Stimulated activated CD8-positive, alpha-beta memory T cell treated with anti-CD3 and anti-CD28 coated beads, Interleukin-15, amount 100 ng/mL, for 48 hours (primary cell): ENCODE results near the gene NELL1.

Experiments used
- DNase-seq, 2 donors: peaks; one replicate each; pipeline ENCODE4 v3.0.0-alpha.2; 2020; ENCODE audit warnings: low read depth in 2 of 2

The NELL1 gene

GRCh38 chr11:20668131-20668809 lies 1.1 kb upstream of the NELL1 start:
- no peak for DNase-seq

- DNase-seq = no peak
Measured at GRCh38 chr11:20669820-20670684, 666 bp downstream of the NELL1 start.

DNA sequence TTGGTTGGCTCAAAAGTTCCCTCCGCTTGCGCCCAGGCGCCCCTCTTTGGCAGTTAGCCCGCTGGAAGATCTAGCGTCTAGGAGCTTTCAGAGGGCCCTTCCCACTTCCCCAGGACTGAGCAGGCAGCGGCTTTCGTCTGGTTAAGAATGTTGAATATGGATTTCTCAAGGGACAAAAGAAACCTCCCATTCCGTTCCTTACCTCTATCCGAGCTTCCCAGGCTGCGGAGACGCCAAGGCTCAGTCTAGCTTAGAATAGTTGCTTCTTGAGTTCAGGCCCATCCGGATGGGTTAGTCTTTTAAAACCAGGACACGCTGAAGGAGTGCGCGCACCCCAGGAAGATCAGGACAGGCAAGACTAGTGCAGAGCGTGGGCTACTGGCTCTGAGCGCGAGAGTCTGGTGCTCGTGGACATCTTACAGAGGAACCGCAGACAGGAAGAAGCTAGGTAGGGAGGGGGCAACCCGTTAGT lies 1.6 kb downstream of the NELL1 start:
- DNase-seq = no peak

GRCh38 chr11:20671856-20672546 lies 2.6 kb downstream of the NELL1 start:
- no peak for DNase-seq

GRCh38 chr11:20672575-20672974 lies 3.2 kb downstream of the NELL1 start:
- DNase-seq = no peak

DNA sequence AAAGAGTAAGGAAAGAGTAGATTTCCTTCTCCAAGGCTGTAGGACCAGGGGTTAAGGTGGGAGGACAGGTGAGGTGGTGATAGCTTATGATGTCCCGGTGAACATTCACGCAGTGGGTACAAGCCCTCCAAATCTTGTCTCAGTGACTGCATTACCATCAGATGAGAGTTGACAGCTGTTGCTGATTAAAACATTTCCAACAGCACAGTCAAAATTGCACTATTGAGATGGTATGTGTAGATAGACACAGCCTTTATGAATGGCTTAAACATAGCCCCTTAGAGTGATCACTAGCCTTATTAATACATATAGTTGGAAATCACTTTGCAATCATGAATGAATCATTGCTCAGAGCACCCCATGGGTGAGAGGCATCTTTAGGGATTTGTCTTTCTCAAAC lies 7.3 kb downstream of the NELL1 start:
- DNase-seq = no peak

GRCh38 chr11:20688761-20689160 lies 19.4 kb downstream of the NELL1 start:
- no peak for DNase-seq

- DNase-seq = no peak
Measured at GRCh38 chr11:20707876-20708275, 38.5 kb downstream of the NELL1 start.

DNA sequence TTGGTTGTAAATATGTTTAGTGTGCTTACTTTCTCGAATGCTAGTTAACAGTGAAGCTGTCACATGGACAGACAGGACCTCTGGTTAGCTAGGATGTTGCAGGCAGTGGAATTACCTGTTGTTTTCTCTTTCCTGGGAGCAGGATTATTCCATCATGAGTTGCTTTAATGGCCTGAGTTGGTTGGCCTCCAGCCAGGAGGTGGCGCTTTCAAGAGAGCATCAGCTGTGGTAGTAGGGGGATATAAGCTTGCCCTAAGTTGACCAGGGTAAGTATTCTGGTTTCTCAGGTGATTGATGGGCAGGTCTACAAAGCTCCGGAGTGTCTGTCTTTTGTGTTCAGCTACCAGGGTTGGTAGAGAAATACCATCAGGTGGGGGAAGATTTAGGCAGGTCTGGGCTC lies 43.5 kb downstream of the NELL1 start:
- no peak for DNase-seq

DNA sequence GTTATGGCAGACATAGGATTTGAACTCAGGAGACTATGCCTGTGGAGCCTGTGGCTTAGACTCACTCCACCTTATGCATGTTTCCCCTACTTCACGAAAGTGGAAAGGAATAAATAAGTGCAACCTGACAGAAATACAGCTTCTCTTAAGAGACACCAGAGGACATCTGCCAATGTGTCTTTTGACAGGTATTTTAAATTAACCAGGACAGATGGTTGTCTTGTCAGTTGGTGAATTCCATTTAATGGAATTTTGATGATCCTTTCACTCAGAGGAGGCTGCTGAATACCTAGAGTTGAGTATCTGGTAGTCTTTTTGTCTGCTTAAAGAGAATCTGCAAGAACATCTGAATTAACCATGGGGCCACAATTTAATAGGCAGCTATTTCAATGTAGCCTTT lies 46.1 kb downstream of the NELL1 start:
- no peak for DNase-seq

- no peak for DNase-seq
Measured at GRCh38 chr11:20715931-20716330, 46.5 kb downstream of the NELL1 start.

DNA sequence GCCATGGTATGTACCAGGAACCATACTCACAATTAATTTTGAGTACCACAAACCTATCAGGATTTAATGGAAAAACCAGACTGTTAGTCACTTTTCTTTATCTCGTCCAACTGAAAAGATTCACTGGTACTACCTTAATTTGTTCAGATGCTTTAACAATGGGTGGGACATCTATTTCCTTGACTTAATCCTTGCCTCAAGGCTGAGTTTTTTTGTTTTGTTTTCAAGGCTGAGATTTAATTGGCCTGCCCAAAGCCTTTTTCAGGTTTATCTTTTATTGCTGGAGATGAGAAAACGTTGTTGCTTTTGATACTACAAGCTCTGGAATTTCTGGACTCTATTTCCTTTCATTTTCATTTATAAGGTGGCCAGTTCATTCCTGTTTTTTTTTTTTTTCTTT lies 50.4 kb downstream of the NELL1 start:
- DNase-seq = no peak

DNA sequence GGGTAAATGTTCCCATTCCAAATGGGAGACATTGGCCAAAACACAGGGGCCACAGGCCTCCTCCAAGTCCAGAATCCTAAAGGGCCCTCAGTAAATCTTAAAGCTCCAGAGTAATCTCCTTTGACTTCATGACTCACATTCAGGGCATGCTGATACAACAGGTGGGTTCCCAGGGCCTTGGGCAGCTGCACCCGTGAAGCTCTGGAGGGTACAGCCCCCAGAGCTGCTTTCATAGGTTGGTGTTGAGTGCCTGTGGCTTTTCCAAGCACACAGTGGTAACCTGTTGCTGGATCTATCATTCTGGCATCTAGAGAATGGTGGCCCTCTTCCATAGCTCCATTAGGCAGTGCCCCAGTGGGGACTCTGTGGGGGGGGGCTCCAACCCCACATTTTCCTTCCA lies 54.0 kb downstream of the NELL1 start:
- DNase-seq = no peak

- no peak for DNase-seq
Measured at GRCh38 chr11:20729597-20730105, 60.3 kb downstream of the NELL1 start.

GRCh38 chr11:20731676-20732215 lies 62.4 kb downstream of the NELL1 start:
- DNase-seq = no peak

DNA sequence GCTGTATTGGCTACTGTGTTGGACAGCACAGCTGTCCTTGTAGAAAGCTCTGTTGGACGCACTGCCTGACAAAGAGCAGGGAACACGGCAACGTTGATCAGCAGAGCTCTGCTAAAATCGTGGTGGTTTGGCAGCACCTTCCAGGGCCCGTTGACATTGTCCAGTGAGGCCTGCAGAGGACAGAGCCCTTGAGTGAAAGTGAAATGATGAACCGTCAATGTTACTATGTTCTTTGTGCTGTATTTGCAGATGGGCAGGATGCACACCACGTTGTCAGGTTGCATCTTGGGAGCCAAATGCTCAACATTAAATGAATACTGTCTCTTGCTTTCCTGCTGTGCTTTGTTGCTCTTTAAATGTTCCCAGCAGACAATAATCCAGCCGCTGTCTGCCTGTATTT lies 69.7 kb downstream of the NELL1 start:
- DNase-seq = no peak

DNA sequence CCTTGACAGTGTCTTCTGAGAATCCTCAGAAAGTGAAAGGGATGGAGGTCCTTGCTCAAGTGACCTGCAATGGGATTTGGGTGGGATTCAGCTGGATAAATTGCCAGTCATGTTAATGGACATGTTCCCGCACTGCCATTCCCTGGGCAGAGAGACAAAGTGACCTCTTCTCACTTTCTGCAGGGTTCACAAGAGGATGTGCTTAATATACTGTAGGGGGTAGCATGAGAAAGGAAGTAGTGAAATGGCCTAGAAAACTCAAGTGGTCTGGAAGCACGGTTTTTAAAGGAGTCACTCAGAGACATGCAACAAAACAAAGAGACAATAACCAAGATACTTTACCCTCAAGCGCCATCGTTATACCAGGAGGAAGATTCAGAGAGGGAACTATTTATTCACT lies 70.2 kb downstream of the NELL1 start:
- DNase-seq = no peak

DNA sequence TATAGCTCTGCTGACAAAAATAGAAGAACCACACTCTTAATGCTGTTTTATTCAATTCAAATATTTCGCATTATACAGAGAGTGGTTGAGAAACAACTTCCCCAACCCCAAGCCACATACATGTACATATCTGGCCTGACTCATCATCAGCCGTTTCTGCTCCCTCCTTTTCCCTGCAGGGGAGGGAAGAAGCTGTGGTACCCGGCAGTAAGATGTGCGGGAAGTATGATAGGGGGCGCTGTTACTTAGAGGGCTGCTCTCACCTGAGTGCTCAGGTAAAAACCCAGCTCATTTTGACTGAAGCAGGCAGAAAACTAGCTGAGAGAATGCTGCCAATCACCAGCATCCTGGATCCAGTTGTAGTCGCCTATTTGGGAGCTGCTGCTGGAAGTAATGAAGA lies 85.5 kb downstream of the NELL1 start:
- no peak for DNase-seq

DNA sequence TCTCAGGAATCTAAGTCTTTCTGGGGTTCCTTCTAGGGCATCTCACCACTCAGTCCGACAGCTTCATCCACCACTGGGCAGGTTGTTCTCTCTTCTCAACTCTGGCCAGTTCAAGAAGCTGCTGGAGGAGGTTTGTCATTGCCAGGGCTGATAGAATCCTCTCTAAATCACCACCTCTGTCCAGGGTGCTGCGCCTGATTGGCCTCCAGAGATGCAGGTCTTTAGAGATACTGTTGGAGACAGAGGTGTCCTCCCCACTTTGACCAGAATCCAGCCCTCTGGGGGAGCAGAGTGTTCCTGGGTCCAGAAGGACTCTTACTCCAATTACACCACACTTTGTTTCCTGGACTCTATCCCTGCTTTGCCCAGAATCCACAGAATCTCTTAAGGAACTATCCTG lies 90.2 kb downstream of the NELL1 start:
- no peak for DNase-seq

DNA sequence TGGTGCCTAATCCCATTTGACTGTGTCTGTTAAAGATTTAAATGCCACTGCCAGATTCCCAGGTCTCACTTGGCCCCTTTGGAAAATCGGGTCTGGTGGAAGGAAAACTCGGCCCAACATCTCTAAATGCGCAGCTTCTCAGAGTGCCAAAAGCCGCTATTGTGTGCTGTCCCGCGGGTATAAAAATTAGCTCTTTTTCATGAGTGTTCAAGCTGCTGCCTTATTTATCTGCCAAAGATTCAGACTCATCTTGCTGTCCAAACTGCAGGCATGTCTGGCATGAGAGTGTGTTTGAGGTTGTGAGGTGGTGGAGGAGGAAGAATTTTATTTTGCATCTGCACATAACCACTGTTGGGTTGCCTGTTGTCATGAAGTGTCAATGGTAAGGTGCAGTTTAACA lies 91.4 kb downstream of the NELL1 start:
- DNase-seq = no peak

GRCh38 chr11:20762116-20762844 lies 92.9 kb downstream of the NELL1 start:
- DNase-seq = no peak
